ENCODE measurements around the gene FBLN7.
A peak's percentile ranks its signal among the peaks of the same experiment; 100 is the strongest.

Gene FBLN7

DNA sequence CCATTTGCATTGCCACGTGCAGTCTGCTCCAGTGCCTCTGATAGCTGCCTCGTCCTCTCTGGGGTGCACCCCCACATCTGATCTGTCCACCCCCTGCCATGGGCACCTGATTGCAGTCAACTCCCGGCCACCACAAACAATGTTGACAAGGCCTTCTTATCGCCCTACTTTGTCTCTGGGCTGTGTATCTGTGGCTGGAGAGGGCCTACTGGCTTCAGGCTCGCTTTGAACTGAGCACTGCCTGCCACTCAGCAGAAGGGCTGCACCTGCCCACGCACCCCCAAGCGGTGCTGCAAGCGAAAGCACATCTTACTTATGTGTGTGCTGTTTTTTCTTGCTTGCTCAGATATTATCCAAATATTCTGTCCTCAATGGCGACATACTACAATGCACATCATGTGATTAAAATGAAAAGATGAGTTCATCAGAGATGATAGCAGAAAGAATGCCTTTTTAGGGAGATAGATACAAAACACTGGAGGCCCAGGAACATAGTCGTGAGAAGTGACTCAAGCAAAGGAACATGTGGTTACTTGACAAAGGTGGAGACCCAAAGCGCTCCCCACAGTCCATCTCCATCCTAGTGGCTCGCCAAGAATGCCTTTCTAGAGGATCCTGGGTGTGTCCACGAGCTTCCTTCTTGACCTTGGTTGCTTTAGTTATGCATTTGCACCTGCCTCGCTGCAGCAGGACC lies 28.8 kb downstream of the FBLN7 start:
- TF ChIP-seq, protein P1, sequence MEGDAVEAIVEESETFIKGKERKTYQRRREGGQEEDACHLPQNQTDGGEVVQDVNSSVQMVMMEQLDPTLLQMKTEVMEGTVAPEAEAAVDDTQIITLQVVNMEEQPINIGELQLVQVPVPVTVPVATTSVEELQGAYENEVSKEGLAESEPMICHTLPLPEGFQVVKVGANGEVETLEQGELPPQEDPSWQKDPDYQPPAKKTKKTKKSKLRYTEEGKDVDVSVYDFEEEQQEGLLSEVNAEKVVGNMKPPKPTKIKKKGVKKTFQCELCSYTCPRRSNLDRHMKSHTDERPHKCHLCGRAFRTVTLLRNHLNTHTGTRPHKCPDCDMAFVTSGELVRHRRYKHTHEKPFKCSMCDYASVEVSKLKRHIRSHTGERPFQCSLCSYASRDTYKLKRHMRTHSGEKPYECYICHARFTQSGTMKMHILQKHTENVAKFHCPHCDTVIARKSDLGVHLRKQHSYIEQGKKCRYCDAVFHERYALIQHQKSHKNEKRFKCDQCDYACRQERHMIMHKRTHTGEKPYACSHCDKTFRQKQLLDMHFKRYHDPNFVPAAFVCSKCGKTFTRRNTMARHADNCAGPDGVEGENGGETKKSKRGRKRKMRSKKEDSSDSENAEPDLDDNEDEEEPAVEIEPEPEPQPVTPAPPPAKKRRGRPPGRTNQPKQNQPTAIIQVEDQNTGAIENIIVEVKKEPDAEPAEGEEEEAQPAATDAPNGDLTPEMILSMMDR (IDR thresholded peaks at IDR 0.05; ENCODE audit: borderline replicate concordance, control extremely low read depth, extremely low read depth, insufficient read depth, missing control alignments) = no peak
- in situ Hi-C loops (cut with MboI; ENCODE audit: low sequenced_read_pairs, unreplicated experiment) = no loop called here
- DNase-seq (ENCODE audit: low spot score) = no peak

- in situ Hi-C loops (cut with MboI; ENCODE audit: low sequenced_read_pairs, unreplicated experiment) = no loop called here
- TF ChIP-seq, protein P1 (IDR thresholded peaks at IDR 0.05; ENCODE audit: borderline replicate concordance, control extremely low read depth, extremely low read depth, insufficient read depth, missing control alignments) = no peak
- DNase-seq (ENCODE audit: low spot score) = no peak
These were observed 30.4 kb downstream of the FBLN7 start for GRCh38 chr2:112168422-112169124.

DNA sequence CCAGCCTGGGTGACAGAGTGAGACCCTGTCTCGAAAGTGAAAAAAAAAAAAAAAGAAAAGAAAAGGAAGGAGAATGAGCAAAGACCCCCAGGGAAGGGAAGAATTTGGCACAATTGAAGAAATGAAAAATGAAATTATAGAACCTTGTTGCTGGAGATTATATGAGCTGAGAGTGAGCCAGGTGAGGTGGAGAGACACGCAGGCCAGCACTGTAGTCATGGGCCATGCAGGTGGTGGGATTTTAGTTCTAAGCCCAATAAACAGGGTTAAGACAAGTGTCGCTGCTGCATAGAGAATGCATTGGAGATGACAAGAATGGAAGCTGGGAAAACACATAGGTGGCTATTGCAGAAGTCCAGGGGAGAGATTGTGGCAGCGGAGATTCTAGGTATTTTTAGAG lies 32.3 kb downstream of the FBLN7 start:
- in situ Hi-C loops (cut with MboI; ENCODE audit: low sequenced_read_pairs, unreplicated experiment) = no loop called here
- TF ChIP-seq, protein P1 (IDR thresholded peaks at IDR 0.05; ENCODE audit: borderline replicate concordance, control extremely low read depth, extremely low read depth, insufficient read depth, missing control alignments) = no peak
- no peak for DNase-seq (ENCODE audit: low spot score)

DNA sequence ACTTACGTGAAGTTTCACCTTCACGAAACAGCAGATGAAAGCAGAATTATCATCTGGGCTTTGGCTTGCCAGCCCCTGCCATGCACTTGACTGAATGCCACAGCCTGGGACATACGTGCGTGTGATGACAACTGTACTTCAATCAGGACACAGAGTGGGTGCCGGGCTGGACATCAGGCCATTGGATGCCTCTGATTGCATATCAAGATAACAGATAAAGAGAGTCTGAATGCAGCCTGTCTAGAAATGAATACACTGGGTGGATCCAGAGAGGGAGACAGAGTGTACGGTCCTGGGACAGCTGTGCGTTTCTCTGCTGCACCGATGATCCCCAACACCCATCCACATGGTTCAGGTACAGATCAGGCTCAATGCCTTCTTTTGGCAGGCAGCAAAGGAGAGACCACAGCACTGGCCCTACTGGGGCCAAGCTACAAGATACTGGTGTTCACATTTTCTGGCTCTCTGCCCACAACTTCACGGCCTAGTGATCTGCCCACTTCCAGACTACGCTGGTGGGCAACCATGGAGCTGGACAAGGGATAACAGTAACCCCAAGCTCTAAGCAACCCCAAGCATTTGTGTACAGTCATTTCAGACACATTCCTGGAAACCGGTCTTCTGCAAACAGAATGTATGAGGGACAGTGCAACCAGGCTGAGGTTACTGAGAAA lies 35.6 kb downstream of the FBLN7 start:
- TF ChIP-seq, protein P1 (IDR thresholded peaks at IDR 0.05; ENCODE audit: borderline replicate concordance, control extremely low read depth, extremely low read depth, insufficient read depth, missing control alignments) = no peak
- peak; percentile 13 for DNase-seq (ENCODE audit: low spot score)
- in situ Hi-C loops (cut with MboI; ENCODE audit: low sequenced_read_pairs, unreplicated experiment) = no loop called here

GRCh38 chr2:112174383-112174782 lies 36.2 kb downstream of the FBLN7 start:
- no peak for DNase-seq (ENCODE audit: low spot score)
- TF ChIP-seq, protein P1 (IDR thresholded peaks at IDR 0.05; ENCODE audit: borderline replicate concordance, control extremely low read depth, extremely low read depth, insufficient read depth, missing control alignments) = no peak
- in situ Hi-C loops (cut with MboI; ENCODE audit: low sequenced_read_pairs, unreplicated experiment) = no loop called here

GRCh38 chr2:112175333-112175732 lies 37.1 kb downstream of the FBLN7 start:
- in situ Hi-C loops (cut with MboI; ENCODE audit: low sequenced_read_pairs, unreplicated experiment) = no loop called here
- no peak for DNase-seq (ENCODE audit: low spot score)
- TF ChIP-seq, protein P1 (IDR thresholded peaks at IDR 0.05; ENCODE audit: borderline replicate concordance, control extremely low read depth, extremely low read depth, insufficient read depth, missing control alignments) = no peak

Data from GM13976 (cell line).